SH-SY5Y (cell line): ENCODE data around the gene MEA1.

Experiments used
- GATA2 ChIP-seq: IDR thresholded peaks from 2 replicates; pipeline ENCODE4 v1.6.1; 2011; ENCODE audit warnings: mild to moderate bottlenecking, low read depth, low read length
- GATA3 ChIP-seq: IDR thresholded peaks from 2 replicates; pipeline ENCODE4 v1.6.1; 2011; ENCODE audit warnings: low read depth, mild to moderate bottlenecking, low read length, moderate library complexity

DNA sequence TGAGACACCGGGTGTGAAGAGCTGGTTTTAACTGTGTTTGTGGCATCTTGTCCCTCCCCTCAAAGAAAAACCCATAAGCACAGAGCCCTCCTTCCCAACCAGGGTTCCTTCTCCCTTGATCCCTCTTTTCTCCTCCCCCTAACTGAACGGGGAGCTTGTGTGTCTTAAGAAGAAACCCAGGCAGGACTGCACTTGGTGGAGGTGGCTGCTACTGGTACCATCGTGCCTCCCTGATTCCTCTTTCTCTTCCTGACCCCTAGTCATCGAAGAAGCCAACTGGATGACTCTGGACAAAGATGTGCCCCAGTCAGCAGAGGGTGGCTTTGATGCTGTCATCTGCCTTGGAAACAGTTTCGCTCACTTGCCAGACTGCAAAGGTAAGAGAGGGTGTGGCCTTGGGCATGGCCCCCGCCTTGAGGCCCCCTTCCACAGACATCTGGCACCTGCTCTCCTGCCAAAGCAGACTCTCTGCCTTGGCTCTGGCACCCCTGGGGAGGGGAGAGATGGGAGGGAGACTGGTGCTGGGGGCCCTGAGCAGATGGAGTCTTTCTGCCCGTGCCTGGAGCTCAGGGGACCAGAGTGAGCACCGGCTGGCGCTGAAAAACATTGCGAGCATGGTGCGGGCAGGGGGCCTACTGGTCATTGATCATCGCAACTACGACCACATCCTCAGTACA lies 51.1 kb downstream of the MEA1 start:
- TF ChIP-seq GATA3 (no peak), GATA2 (no peak)
